AG09309 (cell line): ENCODE data around the gene TMEM135.
"Not testable (repeated sequence)": the region's sequence is repeated elsewhere in the genome, so short reads cannot be mapped to it uniquely, and the experiment has no call there.

ENCODE experiments used
- DNase-seq: peaks from one replicate; pipeline ENCODE4 v3.0.0-alpha.2; 2010; ENCODE audit warnings: low read depth
- H3K4me3 ChIP-seq: 2 replicates; pipeline ENCODE4 v1.5.1; 2011; ENCODE audit warnings: mild to moderate bottlenecking, low read depth, low read length, moderate library complexity; ENCODE audit not compliant: control insufficient read depth
- TF ChIP-seq, protein P1 (sequence below): IDR thresholded peaks from 2 replicates; pipeline ENCODE4 v1.5.1; 2011; ENCODE audit warnings: mild to moderate bottlenecking, low read depth, low read length, inconsistent platforms; ENCODE audit not compliant: insufficient read depth, control insufficient read depth; ENCODE audit errors: missing control alignments

TMEM135 gene

DNA sequence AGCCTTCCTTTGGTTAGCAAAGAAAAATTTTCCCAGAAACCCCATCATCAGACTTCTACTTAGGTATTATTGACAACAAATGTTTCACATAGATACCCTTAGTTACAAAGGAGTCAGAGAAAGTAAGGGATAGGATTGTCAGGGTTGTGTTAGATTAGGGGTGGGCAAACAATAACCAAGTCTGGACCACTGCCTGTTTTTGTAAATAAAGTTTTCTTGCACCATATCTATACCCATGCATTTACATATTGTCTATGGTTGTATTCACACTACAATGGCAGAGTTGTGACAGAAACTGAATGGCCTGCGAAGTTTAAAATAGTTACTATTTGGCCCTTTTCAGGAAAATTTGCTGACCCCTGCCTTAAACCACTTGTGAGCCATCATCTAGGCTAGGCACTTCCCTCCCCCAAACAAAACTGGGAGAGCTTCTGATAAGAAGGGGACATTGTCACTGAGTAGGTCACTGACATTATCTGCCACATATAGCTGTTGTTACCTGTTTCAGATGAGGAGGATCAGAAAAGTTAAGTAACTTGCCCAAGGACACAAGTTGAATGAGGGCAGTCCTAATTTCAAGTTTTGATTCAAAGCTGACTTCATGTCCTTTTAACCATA is 40.7 kb upstream of the TMEM135 start:
- TF ChIP-seq, protein P1, sequence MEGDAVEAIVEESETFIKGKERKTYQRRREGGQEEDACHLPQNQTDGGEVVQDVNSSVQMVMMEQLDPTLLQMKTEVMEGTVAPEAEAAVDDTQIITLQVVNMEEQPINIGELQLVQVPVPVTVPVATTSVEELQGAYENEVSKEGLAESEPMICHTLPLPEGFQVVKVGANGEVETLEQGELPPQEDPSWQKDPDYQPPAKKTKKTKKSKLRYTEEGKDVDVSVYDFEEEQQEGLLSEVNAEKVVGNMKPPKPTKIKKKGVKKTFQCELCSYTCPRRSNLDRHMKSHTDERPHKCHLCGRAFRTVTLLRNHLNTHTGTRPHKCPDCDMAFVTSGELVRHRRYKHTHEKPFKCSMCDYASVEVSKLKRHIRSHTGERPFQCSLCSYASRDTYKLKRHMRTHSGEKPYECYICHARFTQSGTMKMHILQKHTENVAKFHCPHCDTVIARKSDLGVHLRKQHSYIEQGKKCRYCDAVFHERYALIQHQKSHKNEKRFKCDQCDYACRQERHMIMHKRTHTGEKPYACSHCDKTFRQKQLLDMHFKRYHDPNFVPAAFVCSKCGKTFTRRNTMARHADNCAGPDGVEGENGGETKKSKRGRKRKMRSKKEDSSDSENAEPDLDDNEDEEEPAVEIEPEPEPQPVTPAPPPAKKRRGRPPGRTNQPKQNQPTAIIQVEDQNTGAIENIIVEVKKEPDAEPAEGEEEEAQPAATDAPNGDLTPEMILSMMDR: no peak
- no peak for DNase-seq

DNA sequence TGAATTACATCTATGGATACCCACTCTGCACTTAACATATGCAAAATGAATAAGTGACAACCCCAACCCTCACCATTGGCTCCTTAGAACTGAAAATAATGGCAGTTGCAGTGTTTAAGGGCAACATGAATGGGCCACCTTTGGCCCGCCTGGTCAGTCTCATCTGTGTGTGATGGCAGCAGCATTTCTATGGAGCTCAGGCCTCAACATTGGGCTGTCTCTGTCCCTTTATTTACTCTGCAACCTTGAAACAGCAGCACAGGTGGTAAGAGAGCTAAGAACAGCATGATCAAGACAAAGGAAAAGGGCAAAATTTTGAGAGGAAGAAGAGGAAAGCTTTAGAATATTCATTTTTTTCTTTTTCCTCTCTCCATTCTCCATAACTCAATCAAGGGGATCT is 38.3 kb upstream of the TMEM135 start:
- TF ChIP-seq, protein P1: no peak
- H3K4me3 ChIP-seq: no peak overlapping the region
- no peak for DNase-seq

More for the DNA sequence above, 40.7 kb upstream of the TMEM135 start:
- H3K4me3 ChIP-seq: no peak overlapping the region

DNA sequence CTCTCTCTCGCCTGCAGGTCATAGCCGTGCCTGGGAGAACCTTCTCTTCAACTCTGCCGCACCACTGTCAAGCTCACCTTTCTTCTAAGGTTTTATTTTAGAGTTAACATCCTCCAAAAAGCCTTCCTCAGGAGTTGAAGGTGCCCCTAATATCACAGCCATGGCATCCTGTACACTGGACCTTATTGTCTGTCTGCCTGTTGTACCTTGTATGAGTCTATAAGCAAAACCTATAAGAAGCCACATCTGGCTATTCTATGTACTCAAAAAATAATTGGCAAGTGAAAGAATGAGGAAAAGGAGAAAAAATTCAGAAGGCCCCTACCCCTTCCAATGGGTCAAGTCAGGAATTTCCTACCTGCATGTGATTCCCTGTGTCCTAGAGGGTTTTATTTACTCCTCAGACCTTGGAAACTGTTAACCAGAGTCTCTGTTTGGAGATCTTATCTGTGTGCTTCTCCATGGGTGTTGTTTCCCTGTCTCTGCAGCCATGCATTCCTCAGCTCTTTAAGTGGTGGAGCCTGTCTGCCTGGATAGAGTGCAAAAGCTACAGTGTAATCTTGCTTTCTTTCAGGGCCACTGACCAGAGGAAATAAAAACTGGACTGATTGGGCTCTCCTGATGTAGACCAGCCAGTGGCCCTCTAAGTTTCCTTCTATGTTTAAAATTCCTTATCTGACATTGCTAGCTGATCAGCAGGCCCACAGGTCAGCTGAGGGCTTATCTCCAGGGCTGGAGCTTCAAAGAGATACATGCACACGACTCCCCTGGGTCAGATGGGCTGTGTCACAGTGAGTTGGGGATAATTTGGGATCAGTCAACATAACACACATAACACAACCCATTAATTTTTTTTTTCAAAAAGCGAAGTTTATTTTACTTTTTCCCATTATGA is 37.6 kb upstream of the TMEM135 start:
- TF ChIP-seq, protein P1: no peak
- DNase-seq: no peak
- no peak overlapping the region for H3K4me3 ChIP-seq

DNA sequence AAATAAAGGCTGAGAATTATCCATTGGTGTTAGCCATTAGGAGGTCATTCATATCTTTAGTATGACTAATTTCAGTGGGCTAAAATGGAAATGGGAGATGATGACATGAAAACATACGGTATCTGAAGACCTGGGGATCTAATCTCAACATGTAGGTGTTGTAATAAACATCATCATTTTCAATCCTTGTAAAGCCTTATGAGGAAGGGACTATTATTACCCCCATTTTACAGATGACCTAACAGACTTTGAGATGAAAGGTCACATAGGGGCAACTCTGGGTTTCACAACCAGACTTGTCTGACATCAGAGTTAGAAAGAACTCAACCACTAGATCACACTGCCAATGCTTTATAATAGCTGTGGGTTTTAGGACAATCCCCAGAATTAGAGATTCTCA is 34.8 kb upstream of the TMEM135 start:
- DNase-seq: no peak
- H3K4me3 ChIP-seq: no peak overlapping the region
- TF ChIP-seq, protein P1: no peak

DNA sequence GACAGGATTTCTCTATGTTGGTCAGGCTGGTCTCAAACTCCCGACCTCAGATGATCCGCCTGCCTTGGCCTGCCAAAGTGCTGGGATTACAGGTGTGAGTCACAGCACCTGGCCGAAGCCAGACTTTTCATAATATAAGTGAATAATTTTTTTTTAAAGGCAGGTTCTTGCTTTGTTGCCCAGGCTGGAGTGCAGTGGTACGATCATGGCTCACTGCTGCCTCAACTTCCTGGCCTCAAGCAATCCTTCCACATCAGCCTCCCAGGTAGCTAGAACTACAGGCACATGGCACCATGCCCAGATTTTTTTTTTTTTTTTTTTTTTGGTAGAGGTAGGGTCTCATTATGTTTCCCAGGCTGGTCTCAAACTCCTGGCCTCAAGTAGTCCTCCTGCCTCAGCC is 33.5 kb upstream of the TMEM135 start:
- not testable (repeated sequence) for DNase-seq, H3K4me3 ChIP-seq

DNA sequence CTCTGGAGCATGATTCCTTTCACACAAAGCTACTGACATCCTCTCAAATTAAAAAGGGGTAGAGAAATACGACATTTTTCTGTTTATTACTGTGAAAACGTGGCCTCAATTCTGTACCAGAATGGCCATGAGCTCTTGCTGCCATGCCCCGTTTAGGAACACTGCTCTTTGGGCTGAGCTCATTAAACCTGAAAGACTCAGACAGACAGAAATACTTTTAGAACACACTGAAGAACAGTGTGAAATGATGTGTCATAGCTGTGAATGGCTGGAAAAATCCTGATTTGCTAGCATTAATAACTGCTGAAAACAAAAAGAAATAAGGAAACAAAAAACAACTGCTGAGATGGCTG is 32.2 kb upstream of the TMEM135 start:
- DNase-seq: no peak
- no peak overlapping the region for H3K4me3 ChIP-seq
- TF ChIP-seq, protein P1: no peak

DNA sequence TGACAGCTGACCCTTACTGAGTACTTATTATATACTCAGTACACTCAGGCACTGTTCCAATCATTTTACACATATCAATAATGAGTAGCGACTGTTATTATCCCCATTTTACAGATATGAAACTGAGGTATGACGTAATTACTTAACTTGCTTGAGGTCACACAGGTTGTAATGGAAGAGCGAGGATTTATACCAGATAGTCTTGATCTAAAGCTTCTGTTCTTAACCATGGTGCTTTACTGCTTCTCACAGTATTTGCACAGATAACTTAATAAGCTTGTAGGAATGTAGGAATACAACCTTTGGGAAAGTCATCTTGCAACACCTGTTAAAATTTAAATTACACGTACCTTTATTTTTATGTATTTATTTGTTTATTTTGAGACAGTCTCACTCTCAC is 31.7 kb upstream of the TMEM135 start:
- H3K4me3 ChIP-seq: no peak overlapping the region
- no peak for DNase-seq
- TF ChIP-seq, protein P1: no peak
